GM12874 (cell line): Measurements from ENCODE around the gene ZNHIT2.

ENCODE experiments used
- TF ChIP-seq, protein P1 (sequence below): IDR thresholded peaks from 2 replicates; pipeline ENCODE4 v1.5.1; 2011; ENCODE audit warnings: low read depth, mild to moderate bottlenecking, control low read depth, low read length, moderate library complexity; ENCODE audit not compliant: insufficient read depth

The ZNHIT2 gene

DNA sequence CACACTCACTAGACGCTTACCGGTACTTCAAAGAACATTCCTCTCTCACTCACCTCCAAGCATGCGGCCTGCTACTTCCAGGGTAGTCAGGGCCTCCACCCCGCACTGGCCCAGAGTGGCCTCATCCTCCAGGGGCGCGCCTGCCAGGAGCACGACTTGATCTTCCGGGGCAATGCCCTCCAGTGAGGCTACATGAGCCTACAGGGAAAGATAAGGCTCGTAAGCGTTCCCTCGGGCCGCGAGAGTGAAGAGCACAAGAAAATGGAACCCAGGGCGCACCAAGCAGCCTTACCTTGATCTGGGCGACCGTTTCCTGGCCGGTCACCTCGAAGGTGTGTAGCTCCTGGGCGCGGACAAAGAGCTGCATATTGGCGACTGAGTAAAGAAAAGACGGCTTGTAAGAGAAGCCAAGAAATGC, 4.0 kb upstream of the ZNHIT2 start:
- TF ChIP-seq, protein P1, sequence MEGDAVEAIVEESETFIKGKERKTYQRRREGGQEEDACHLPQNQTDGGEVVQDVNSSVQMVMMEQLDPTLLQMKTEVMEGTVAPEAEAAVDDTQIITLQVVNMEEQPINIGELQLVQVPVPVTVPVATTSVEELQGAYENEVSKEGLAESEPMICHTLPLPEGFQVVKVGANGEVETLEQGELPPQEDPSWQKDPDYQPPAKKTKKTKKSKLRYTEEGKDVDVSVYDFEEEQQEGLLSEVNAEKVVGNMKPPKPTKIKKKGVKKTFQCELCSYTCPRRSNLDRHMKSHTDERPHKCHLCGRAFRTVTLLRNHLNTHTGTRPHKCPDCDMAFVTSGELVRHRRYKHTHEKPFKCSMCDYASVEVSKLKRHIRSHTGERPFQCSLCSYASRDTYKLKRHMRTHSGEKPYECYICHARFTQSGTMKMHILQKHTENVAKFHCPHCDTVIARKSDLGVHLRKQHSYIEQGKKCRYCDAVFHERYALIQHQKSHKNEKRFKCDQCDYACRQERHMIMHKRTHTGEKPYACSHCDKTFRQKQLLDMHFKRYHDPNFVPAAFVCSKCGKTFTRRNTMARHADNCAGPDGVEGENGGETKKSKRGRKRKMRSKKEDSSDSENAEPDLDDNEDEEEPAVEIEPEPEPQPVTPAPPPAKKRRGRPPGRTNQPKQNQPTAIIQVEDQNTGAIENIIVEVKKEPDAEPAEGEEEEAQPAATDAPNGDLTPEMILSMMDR, result no peak

DNA sequence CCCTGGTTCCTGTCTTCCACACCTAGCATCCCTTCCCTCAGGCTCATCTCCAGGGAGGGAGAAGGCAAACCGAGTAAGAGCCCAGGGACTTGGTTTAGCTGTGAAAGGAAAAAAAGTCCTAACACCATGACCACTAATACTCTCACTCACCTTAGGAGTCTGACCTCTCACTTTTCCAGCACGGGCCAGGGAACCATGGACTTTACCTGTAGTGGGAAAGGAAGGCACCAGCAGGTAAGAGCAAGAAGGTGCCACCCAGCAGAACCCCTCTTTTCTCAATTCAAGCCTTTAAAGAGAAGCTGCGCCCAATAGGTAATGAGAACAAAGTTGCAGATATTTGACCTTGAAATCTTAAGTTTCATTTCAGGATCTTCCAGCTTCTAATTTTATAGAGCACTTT, 3.3 kb upstream of the ZNHIT2 start:
- TF ChIP-seq, protein P1, result no peak

DNA sequence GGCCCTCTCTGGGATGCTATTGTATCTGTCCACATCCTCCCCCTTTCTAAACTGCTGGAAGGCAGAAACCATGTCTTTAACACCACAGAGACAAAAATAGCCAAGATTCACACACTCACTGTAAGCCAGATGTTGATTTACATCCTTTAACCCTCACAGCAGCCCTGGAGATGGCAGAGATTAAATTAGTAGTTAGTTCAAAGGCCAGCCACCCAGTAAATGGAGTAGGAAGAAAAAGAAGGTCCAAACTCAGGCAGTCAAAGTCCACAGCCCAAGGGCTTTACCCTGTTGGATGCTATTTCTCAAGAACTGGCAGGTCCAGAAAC, 2.1 kb upstream of the ZNHIT2 start:
- TF ChIP-seq, protein P1, result no peak

DNA sequence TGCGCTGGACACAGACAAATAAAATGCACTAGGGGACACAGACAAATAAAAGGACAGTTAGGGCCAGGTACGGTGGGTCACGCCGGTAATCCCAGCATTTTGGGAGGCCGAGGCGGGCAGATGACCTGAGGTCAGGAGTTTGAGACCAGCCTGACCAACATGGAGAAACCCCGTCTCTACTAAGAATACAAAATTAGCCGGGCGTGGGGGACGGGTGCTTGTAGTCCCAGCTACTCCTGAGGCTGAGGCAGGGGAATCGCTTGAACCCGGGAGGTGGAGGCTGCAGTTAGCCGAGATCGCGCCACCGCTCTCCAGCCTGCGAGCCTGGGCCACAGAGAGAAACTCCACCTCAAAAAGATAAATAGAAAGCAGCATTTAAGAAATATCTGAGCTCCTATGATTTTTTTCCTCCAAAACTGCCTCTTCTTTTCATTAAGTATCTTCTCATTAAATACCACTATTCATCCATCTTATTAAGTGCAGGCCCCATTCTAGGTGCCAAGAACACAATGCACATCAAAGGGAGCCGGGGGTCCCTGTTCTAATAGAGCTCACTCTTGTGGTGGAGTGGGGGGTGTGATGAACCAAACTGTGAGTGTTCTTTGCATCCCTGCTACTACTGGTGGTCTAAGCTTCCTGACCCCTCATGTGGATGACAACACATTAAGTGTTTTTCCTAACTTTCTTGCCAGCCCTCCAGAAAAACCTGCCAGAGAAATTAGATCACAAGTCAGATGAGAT, 766 bp upstream of the ZNHIT2 start:
- TF ChIP-seq, protein P1, result no peak

DNA sequence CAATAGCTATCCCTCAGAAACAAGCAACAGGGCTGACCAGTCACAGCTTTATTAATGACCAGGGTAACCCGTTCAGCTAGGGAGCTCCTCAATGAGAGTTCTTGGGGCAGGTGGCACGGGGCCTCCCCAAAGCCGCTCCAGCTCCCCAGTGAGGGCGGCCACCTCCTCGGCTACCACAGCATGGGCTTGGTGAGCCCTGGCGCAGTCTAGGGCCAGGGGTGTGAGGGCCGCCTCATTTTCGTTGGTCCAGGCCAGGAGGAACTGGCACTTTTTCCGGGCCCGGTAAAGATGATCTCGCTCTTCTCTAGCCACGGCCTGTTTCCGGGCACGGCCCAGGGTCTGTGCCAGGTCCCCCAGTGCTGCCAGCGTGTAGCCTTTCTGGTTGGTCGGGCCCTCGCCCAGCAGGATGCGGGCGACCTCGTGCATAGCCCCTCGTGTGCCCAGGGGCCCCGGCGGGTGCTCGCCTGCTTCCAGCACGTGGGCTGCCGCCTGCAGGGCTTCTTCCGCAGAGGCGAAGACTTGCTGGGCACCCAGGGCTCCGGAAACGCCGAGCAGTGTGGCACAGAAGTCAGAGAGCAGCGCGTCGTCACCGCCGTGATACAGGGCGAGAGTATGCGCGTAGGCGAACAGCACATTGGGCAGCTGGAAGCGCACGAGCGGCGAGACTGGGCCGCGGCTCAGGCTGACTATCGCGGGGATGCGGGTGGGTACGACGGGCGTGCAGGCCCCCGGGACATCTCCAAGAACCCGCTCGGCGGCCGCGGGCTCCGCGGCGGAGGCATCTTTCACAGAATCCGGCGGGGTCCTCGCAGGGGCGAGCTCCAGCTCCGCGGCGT, 913 bp downstream of the ZNHIT2 start:
- TF ChIP-seq, protein P1, result no peak

DNA sequence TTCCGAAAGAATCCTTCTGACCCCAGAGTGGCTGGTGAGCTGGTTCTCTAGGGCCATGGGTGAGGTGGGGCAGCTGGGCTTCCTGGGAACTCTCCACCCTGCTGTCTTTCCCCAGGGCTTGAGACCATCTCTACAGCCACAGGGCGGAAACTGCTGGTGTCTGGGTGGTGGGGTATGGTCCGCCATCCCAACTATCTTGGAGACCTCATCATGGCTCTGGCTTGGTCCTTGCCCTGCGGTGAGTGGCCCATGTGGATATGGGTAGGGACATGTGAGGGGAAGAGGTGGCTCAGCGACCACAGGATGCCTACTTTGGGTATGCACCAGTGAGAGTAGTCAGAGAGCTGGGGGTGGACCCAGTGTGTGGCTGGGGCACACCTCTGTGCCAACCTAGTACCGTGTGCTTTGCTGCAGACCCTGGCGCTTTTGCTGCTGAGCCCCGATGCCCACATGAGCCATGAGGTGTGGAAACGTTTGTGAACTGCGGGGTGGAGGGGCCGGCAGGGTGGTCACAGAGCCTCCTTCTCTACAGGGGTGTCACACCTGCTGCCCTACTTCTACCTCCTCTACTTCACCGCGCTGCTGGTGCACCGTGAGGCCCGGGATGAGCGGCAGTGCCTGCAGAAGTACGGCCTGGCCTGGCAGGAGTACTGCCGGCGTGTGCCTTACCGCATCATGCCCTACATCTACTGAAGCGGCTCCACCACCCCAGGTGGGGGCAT, 2.0 kb downstream of the ZNHIT2 start:
- TF ChIP-seq, protein P1, result no peak

DNA sequence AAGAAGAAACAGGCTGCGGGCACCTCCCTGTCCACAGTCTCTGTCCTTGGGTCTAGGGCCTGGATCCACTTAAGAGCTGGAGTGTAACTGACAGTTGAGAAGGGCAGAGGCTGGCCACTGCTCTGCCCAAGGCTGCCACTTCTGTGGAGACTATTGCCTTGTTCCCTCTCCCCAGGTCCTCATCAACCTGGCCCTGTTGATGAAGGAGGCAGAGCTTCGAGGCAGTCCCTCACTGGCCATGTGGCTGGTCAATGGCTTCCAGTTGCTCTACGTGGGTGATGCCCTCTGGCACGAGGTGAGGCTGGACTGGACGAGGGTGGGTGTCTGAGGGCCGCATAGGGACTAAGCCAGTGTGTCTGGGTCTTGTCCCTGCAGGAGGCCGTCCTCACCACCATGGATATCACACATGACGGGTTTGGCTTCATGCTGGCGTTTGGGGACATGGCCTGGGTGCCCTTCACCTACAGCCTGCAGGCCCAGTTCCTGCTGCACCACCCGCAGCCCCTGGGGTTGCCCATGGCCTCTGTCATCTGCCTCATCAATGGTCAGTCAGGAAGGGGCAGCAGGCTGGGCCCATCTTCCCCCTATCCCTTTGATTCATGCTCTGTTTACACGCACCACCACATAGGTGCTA, 2.8 kb downstream of the ZNHIT2 start:
- TF ChIP-seq, protein P1, result no peak
